ENCODE measurements around the gene C12orf42.

Gene C12orf42

DNA sequence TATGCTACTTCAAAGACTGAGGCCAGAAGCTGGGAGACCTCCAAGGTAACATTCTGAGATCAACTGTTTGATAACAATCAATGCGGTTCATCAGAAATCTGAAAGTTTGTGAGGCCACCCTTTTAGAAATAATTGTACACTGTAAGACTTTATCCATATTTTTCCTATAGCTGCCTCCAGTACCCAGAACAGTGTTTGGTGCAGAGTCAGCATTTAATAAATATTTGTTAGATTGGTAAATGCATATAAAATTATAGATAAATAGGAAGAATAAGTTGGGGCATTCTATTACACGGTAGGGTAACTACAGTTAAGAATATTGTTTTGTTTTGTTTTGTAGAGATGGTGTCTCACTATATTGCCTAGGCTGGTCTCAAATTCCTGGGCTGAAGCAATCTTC is 141.4 kb downstream of the C12orf42 start:
- H3K27me3 ChIP-seq, result no peaks in the 10 kb centered on the region
- TF ChIP-seq CTCF (IDR thresholded peaks at IDR 0.05; ENCODE audit: low read depth, low read length), result no peak

GRCh38 chr12:103353913-103354312 is 141.9 kb downstream of the C12orf42 start:
- TF ChIP-seq CTCF (IDR thresholded peaks at IDR 0.05; ENCODE audit: low read depth, low read length), result no peak
- Histone ChIP-seq H3K9me3 (no peaks in the 10 kb centered on the region), H3K27me3 (no peaks in the 10 kb centered on the region), H3K4me3 (ENCODE audit: low read depth, low read length) (no peak overlapping the region), H3K36me3 (no peaks in the 10 kb centered on the region), H3K4me1 (peaks cover 3% of the 10 kb centered on the region; the same call in 1 of the 2 replicates)
- DNase-seq, result no peak

More for the DNA sequence above, 141.4 kb downstream of the C12orf42 start:
- Histone ChIP-seq H3K9me3 (no peaks in the 10 kb centered on the region), H3K4me3 (ENCODE audit: low read depth, low read length) (no peak overlapping the region), H3K36me3 (no peaks in the 10 kb centered on the region), H3K4me1 (no peaks in the 10 kb centered on the region)
- no peak for DNase-seq

- H3K27me3 ChIP-seq, result no peaks in the 10 kb centered on the region
- H3K9me3 ChIP-seq, result no peaks in the 10 kb centered on the region
- no peaks in the 10 kb centered on the region for H3K36me3 ChIP-seq
- no peak overlapping the region for H3K4me3 ChIP-seq (ENCODE audit: low read depth, low read length)
- no peak for DNase-seq
- peaks cover 3% of the 10 kb centered on the region; the same call in 1 of the 2 replicates for H3K4me1 ChIP-seq
- no peak for TF ChIP-seq CTCF (IDR thresholded peaks at IDR 0.05; ENCODE audit: low read depth, low read length)
These were observed 145.7 kb downstream of the C12orf42 start for GRCh38 chr12:103350116-103350515.

DNA sequence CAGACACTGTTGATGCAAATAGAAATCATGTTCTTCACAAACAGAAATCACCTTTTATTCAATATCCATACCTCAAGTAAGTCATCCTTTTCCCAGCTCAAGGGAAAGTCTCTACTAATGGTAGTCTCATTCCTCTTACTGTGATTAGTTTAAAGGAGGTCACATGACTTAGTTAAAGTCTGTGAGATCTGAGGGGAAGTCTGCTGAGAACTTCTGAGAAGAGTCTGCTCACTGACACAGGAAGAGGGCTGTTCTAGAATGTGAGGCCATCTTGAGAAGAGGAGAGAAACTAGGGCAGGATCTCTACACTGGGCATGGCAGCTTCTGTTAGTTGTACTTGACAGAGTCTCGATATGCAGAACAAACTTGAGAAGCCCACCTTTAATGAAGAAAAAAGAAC is 146.8 kb downstream of the C12orf42 start:
- Histone ChIP-seq H3K9me3 (no peaks in the 10 kb centered on the region), H3K27me3 (no peaks in the 10 kb centered on the region), H3K4me1 (peaks cover 3% of the 10 kb centered on the region; the same call in 1 of the 2 replicates), H3K36me3 (no peaks in the 10 kb centered on the region), H3K4me3 (ENCODE audit: low read depth, low read length) (no peak overlapping the region)
- no peak for DNase-seq
- no peak for TF ChIP-seq CTCF (IDR thresholded peaks at IDR 0.05; ENCODE audit: low read depth, low read length)

- H3K9me3 ChIP-seq, result no peaks in the 10 kb centered on the region
- DNase-seq, result no peak
- no peak for TF ChIP-seq CTCF (IDR thresholded peaks at IDR 0.05; ENCODE audit: low read depth, low read length)
These were observed 158.8 kb downstream of the C12orf42 start for GRCh38 chr12:103336940-103337339.

DNA sequence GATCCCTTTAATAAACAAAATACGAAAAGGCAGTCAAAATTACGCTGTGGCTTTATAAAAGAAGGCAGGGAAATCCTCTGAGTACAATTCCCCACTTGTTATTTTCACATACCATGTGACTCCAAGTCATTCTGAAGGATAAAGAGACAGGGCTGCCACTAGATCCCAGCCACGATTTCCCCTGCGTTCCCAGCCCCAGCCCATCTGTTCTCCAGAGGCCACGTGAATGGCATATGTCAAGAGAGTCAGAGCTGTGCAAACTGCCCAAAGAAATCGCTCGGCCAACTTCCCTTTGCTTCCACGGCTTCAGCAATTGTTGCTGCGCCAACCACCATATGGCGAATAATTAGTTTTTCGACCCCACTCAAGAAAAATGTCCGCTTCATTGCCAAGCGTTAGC is 161.3 kb downstream of the C12orf42 start:
- DNase-seq, result peak; percentile 62
- H3K4me3 ChIP-seq (ENCODE audit: low read depth, low read length), result peak overlapping the region; percentile 4; the same call in 1 of the 2 replicates
- H3K9me3 ChIP-seq, result no peaks in the 10 kb centered on the region
- no peak for TF ChIP-seq CTCF (IDR thresholded peaks at IDR 0.05; ENCODE audit: low read depth, low read length)
- no peaks in the 10 kb centered on the region for H3K36me3 ChIP-seq
- no peaks in the 10 kb centered on the region for H3K27me3 ChIP-seq
- peaks cover 7% of the 10 kb centered on the region; the same call in 1 of the 2 replicates for H3K4me1 ChIP-seq

More at GRCh38 chr12:103336940-103337339, 158.8 kb downstream of the C12orf42 start:
- Histone ChIP-seq H3K27me3 (no peaks in the 10 kb centered on the region), H3K36me3 (no peaks in the 10 kb centered on the region), H3K4me1 (peaks cover 7% of the 10 kb centered on the region; the same call in 1 of the 2 replicates), H3K4me3 (ENCODE audit: low read depth, low read length) (no peak overlapping the region)

Measured in BE2C (cell line).